ENCODE measurements around the gene RNU2-63P. TPM values are rescaled to one million over a fixed set of nuclear protein-coding genes. Genes with fewer than 3 reads are reported as not detected.
"Not testable (repeated sequence)": the region's sequence is repeated elsewhere in the genome, so short reads cannot be mapped to it uniquely, and the experiment has no call there.

Gene RNU2-63P
- total and polyA plus RNA-seq, 7 donors: not detected

DNA sequence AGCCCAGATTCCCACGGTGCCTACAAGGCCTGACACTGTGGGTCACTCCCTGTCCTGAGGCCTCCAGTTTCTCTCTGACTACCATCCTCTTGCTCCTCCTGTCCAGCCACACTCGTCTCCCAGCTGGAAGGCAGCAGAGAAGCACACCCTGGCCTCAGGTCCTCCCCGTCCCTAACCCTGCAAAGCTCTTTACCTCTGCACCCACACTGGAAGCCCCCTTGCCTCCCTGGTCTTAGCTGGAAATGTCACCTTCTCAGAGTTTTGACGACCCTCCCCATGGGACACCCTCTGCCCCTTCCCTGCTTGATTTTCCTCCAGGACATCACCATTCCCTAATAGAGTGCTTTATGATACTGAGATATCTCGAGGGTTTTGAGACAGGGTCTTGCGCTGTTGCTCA is 10.6 kb downstream of the RNU2-63P start:
- intact Hi-C loops (cut with DNase I): no loop called here
- 87 to 93% methylated on average over 6 of the region's 6 CpGs for WGBS, 2 donors

DNA sequence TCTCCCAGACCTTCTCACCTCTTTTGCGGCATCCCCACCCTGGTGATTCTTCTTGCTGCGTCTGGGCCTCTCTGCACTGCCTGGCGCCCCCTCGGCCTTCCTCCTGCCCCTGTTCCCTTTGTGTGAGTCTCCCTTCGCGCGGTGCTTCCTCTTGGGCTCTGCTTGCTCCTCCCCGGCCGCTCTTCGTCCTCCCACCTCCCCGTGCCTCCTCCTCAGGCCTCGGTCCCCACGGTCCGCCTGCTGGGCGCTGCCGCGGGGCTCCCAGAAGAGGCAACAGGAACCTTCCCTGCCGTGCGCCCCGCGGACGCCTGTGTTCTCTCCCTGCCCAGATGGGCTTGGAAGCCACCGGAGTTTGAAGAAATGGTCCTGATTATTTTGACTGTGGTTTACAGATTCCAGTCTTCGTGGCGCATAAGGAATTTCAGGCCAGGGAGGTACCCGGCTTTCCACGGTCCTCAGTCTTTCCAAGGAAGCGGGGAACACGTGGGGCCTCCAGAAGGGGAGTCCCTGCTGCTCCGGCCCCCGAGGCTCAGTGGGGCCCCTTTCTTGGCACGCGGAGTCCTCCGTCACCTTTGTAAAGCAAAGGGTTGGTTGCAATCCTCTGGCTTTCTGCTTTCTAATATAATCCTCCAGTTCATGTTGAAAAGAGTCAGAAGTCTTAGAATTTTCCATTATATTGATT is 13.1 kb downstream of the RNU2-63P start:
- Histone ChIP-seq H3K27ac (no peak overlapping the region), H3K36me3 (no peaks in the 10 kb centered on the region), H3K27me3 (no peaks in the 10 kb centered on the region), H3K4me3 (no peak overlapping the region), H3K4me1 (peaks cover 0 to 5% (median 0%) of the 10 kb centered on the region in 4 donors), H3K9me3 (no peaks in the 10 kb centered on the region)
- DNase-seq: no peak
- 51 to 81% methylated on average over 34 of the region's 34 CpGs for WGBS, 2 donors
- intact Hi-C loops (cut with DNase I): loop anchor here (5.0 kb wide), 1 partner anchor 511 kb away; no protein-coding TSS in a partner anchor
- TF ChIP-seq, protein P1, sequence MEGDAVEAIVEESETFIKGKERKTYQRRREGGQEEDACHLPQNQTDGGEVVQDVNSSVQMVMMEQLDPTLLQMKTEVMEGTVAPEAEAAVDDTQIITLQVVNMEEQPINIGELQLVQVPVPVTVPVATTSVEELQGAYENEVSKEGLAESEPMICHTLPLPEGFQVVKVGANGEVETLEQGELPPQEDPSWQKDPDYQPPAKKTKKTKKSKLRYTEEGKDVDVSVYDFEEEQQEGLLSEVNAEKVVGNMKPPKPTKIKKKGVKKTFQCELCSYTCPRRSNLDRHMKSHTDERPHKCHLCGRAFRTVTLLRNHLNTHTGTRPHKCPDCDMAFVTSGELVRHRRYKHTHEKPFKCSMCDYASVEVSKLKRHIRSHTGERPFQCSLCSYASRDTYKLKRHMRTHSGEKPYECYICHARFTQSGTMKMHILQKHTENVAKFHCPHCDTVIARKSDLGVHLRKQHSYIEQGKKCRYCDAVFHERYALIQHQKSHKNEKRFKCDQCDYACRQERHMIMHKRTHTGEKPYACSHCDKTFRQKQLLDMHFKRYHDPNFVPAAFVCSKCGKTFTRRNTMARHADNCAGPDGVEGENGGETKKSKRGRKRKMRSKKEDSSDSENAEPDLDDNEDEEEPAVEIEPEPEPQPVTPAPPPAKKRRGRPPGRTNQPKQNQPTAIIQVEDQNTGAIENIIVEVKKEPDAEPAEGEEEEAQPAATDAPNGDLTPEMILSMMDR (IDR thresholded peaks at IDR 0.05): no peak
- TF ChIP-seq POLR2AphosphoS5 (IDR thresholded peaks at IDR 0.05): no peak
- no peak for TF ChIP-seq POLR2A (IDR thresholded peaks at IDR 0.05)

More for the DNA sequence above, 10.6 kb downstream of the RNU2-63P start:
- Histone ChIP-seq H3K27me3 (no peaks in the 10 kb centered on the region), H3K9me3 (no peaks in the 10 kb centered on the region), H3K4me3 (no peak overlapping the region), H3K36me3 (no peaks in the 10 kb centered on the region), H3K4me1 (peaks cover 0 to 5% (median 2%) of the 10 kb centered on the region in 4 donors), H3K27ac (no peak overlapping the region)
- no peak for DNase-seq
- TF ChIP-seq EP300 (IDR thresholded peaks at IDR 0.05) (no peak), POLR2AphosphoS5 (IDR thresholded peaks at IDR 0.05) (no peak), POLR2A (IDR thresholded peaks at IDR 0.05) (no peak)
- TF ChIP-seq, protein P1 (IDR thresholded peaks at IDR 0.05): no peak

DNA sequence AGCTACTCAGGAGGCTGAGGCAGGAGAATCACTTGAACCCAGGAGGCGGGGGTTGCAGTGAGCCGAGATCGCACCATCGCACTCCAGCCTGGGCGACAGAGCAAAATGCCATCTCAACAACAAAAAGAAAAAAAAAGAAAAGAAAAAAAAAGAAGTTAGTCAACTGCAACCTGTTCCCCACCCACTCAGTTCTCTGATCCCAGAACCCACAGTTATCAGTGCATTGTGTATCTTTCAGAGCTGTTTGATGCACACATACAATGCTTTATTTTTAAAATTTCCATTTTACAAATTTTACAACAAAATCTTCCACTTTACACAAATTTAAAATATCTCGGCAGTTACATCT is 14.0 kb downstream of the RNU2-63P start:
- no peak for DNase-seq
- 86 to 95% methylated on average over 6 of the region's 6 CpGs for WGBS, 2 donors
- TF ChIP-seq POLR2AphosphoS5 (IDR thresholded peaks at IDR 0.05) (no peak), EP300 (IDR thresholded peaks at IDR 0.05) (no peak), POLR2A (IDR thresholded peaks at IDR 0.05) (no peak)
- TF ChIP-seq, protein P1 (IDR thresholded peaks at IDR 0.05): no peak
- Histone ChIP-seq H3K27ac (no peak overlapping the region), H3K4me1 (peaks cover 0 to 5% (median 0%) of the 10 kb centered on the region in 4 donors), H3K27me3 (no peaks in the 10 kb centered on the region), H3K9me3 (no peaks in the 10 kb centered on the region), H3K36me3 (no peaks in the 10 kb centered on the region), H3K4me3 (no peak overlapping the region)
- intact Hi-C loops (cut with DNase I): loop anchor here (5.0 kb wide), 1 partner anchor 510 kb away; no protein-coding TSS in a partner anchor

DNA sequence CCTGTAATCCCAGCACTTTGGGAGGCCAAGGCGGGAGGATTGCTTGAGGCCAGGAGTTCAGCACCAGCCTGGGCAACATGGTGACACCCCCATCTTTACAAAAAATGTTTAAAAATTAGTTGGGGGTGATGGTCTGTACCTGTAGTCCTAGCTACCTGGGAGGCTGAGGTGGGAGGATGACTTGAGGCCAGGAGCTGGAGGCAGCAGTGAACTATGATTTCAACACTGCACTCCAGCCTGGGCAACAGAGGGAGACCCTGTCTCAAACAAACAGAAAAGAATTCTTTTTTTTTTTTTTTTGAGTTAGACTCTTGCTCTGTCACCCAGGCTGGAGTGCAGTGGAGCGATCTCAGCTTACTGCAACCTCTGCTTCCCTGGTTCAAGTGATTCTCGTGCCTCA is 15.9 kb downstream of the RNU2-63P start:
- not testable (repeated sequence) for H3K9me3 ChIP-seq

DNA sequence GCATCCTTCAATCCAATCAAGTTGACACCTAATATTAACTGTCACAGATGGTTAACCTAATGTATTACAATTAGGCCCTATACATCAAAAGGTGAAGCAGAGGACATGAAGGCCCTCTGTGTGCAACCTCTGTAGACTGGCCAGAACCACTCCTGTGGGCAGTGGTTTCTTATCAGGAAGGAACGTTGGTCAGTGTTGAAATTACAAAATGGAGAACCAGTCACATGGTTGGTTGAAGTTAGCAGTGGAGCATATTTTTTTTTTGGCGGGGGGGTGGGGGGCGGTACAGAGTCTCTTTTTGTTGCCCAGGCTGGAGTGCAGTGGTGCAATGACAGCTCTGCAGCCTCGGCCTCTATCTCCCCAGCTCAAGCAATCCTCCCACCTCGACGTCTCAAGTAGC is 19.8 kb downstream of the RNU2-63P start:
- Histone ChIP-seq H3K27ac (no peak overlapping the region), H3K27me3 (no peaks in the 10 kb centered on the region), H3K4me1 (no peaks in the 10 kb centered on the region), H3K4me3 (no peak overlapping the region), H3K36me3 (no peaks in the 10 kb centered on the region), H3K9me3 (no peaks in the 10 kb centered on the region)
- TF ChIP-seq POLR2A (IDR thresholded peaks at IDR 0.05) (no peak), EP300 (IDR thresholded peaks at IDR 0.05) (no peak)
- TF ChIP-seq, protein P1 (IDR thresholded peaks at IDR 0.05): no peak
- no peak for DNase-seq
- intact Hi-C loops (cut with DNase I): no loop called here
- 84 to 85% methylated on average over 6 of the region's 6 CpGs for WGBS, 2 donors

More for the DNA sequence above, 15.9 kb downstream of the RNU2-63P start:
- not testable (repeated sequence) for H3K36me3 ChIP-seq, H3K27me3 ChIP-seq, H3K4me1 ChIP-seq, H3K27ac ChIP-seq, DNase-seq, H3K4me3 ChIP-seq
- intact Hi-C loops (cut with DNase I): loop anchor here (5.0 kb wide), 1 partner anchor 508 kb away; no protein-coding TSS in a partner anchor
- WGBS, 2 donors: 61 to 64% methylated on average over 3 of the region's 3 CpGs
